Transverse colon (tissue), 4 donors: ENCODE data around the gene CSNK1G1. TPM values are rescaled to one million over a fixed set of nuclear protein-coding genes. Genes with fewer than 3 reads are reported as not detected.
"Not testable (repeated sequence)": the region's sequence is repeated elsewhere in the genome, so short reads cannot be mapped to it uniquely, and the experiment has no call there.

ENCODE experiments used
- DNase-seq: peaks from one replicate; pipeline ENCODE4 v3.0.0-alpha.2; 2019
- H3K27ac ChIP-seq, 4 donors: fragments of 200-600 bp; sonication (generic); 2 replicates each; pipeline ENCODE4 v1.5.1; 2016 to 2018; ENCODE audit warnings: inconsistent platforms in 4 of 4
- H3K27me3 ChIP-seq: fragments of 200-600 bp; sonication (generic); 2 replicates; pipeline ENCODE4 v1.5.1; 2017; ENCODE audit warnings: inconsistent platforms
- H3K36me3 ChIP-seq, 4 donors: fragments of 200-600 bp; sonication (generic); 2 replicates each; pipeline ENCODE4 v1.5.1; 2017 to 2019; ENCODE audit warnings: inconsistent platforms in 4 of 4
- H3K4me1 ChIP-seq, 4 donors: fragments of 200-600 bp; sonication (generic); 2 replicates each; pipeline ENCODE4 v1.5.1; 2017 to 2020; ENCODE audit warnings: inconsistent platforms in 4 of 4
- H3K4me3 ChIP-seq, 4 donors: fragments of 200-600 bp; sonication (generic); 1 replicate in 1 of 4; 2 replicates in 3 of 4; pipeline versions ENCODE4 v1.5.1 to v1.6.1; 2017 to 2019; ENCODE audit warnings: inconsistent platforms in 4 of 4
- H3K9me3 ChIP-seq, 2 donors: fragments of 200-600 bp; sonication (generic); 2 replicates each; pipeline ENCODE4 v1.5.1; 2017 to 2019; ENCODE audit warnings: inconsistent platforms in 2 of 2
- EP300 ChIP-seq: sonication (generic); formaldehyde crosslinking; IDR thresholded peaks from one replicate; pipeline ENCODE4 v1.6.1; 2017; ENCODE audit warnings: antibody characterized with exemption, low read depth
- POLR2A ChIP-seq: fragments of 450-650 bp; IDR thresholded peaks from one replicate; pipeline ENCODE4 v1.6.1; 2016; ENCODE audit warnings: antibody characterized with exemption, mild to moderate bottlenecking, moderate library complexity
- POLR2AphosphoS5 ChIP-seq, 3 donors: sonication (generic); formaldehyde crosslinking; IDR thresholded peaks; one replicate each; pipeline ENCODE4 v1.6.1; 2016; ENCODE audit warnings: antibody characterized with exemption in 3 of 3
- WGBS, 2 donors: methylation state at CpG; one replicate each; pipeline ENCODE4 v1.1.5; 2018; ENCODE audit warnings: low coverage in 1 of 2; 5-methylcytosine and 5-hydroxymethylcytosine counted together
- in situ Hi-C, 4 donors: fragments of 200-750 bp; cut with MboI; loops; one replicate each; pipeline versions ENCODE4 v1.15.0 to v1.15.1; 2017; ENCODE audit warnings: low sequenced_read_pairs in 3 of 4, low pct_ligation_motif_present in 1 of 4, low pct_unique_long_range_greater_than_20kb in 1 of 4
- intact Hi-C: fragments of 100-400 bp; cut with DNase I; formaldehyde crosslinking; loops from one replicate; pipeline ENCODE4 v1.15.1; 2023; ENCODE audit warnings: low total_unique reads
- total RNA-seq, 4 donors: library from RNA; depleted of rRNA; stranded (reverse); fragments of >200 nt; gene quantifications; one replicate each; pipeline ENCODE4 v1.1.0, GENCODE V29; 2016
- TF ChIP-seq, protein P1 (sequence below), 5 experiments: fragments of 200-600 bp in 3 of 5; fragments of 450-650 bp in 2 of 5; sonication (generic) in 3 of 5; IDR thresholded peaks; 1 replicate in 2 of 5; 2 replicates in 3 of 5; pipeline ENCODE4 v1.5.1; 2016 to 2017; ENCODE audit warnings: antibody characterized with exemption in 5 of 5, inconsistent platforms in 3 of 5, mild to moderate bottlenecking in 2 of 5, moderate library complexity in 1 of 5

CSNK1G1 gene
- total RNA-seq, 4 donors from 2014 or later: 6.2 to 34.4 (median 19.7) TPM

DNA sequence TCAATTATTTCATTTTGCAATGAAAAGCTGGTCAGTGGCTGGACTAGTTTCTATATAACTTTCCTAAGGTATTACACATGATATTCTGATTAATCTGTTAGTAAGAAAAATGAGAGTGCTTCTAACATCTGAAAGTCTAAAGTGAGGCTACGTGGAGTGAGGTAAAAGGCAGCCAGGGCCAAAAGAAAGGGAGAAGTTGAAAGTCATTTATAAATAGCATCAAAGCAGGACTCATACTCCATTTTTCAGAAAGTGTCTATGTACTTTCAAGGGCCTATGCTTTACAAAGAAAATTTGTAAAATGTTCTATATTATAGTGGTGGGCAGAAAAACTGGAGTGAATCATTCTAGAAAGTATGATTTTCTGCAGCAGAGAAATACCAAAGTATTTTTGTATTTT, 80.0 kb downstream of the CSNK1G1 start:
- Histone ChIP-seq H3K4me1 (peaks cover 0 to 10% (median 3%) of the 10 kb centered on the region in 4 donors), H3K36me3 (no peaks in the 10 kb centered on the region), H3K27ac (no peak overlapping the region), H3K4me3 (no peak overlapping the region), H3K9me3 (no peaks in the 10 kb centered on the region), H3K27me3 (no peaks in the 10 kb centered on the region)
- WGBS, 2 donors: 84 to 85% methylated on average over 1 of the region's 1 CpG
- intact Hi-C loops (no loop called here), in situ Hi-C loops (no loop called here)
- TF ChIP-seq EP300: no peak
- TF ChIP-seq, protein P1, sequence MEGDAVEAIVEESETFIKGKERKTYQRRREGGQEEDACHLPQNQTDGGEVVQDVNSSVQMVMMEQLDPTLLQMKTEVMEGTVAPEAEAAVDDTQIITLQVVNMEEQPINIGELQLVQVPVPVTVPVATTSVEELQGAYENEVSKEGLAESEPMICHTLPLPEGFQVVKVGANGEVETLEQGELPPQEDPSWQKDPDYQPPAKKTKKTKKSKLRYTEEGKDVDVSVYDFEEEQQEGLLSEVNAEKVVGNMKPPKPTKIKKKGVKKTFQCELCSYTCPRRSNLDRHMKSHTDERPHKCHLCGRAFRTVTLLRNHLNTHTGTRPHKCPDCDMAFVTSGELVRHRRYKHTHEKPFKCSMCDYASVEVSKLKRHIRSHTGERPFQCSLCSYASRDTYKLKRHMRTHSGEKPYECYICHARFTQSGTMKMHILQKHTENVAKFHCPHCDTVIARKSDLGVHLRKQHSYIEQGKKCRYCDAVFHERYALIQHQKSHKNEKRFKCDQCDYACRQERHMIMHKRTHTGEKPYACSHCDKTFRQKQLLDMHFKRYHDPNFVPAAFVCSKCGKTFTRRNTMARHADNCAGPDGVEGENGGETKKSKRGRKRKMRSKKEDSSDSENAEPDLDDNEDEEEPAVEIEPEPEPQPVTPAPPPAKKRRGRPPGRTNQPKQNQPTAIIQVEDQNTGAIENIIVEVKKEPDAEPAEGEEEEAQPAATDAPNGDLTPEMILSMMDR (IDR thresholded peaks at IDR 0.05): no peak
- no peak for TF ChIP-seq POLR2AphosphoS5 (IDR thresholded peaks at IDR 0.05)
- TF ChIP-seq POLR2A: no peak
- DNase-seq: no peak

DNA sequence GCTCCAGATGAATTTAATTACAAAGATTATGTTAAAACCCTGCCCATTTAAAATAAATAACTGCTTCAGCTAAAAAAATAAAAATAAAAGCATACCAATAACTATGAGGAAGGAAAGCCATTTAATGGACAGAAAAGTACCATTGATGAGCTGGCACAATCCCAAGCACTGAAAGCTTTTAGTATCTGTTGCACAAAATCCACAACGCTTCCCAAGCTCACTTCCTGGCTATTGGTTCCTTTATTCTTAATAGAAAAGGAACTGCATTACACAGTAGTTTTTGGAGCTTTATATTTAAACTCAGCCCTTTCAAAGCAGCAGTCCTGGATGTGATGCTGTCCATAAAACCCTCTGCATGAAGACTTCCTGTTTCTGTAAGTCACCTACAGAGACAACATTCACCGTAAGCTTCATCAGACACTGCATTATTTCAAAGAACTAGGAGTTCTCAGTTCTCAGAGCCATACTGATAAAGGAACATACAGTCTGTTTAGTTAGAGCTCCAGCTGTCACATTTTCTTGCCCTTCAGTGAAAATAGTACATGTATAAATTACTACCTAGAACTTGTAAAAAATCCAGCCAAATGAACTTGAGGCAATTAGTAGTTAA, 81.5 kb downstream of the CSNK1G1 start:
- Histone ChIP-seq H3K4me3 (no peak overlapping the region), H3K27ac (no peak overlapping the region), H3K4me1 (peaks cover 0 to 10% (median 3%) of the 10 kb centered on the region in 4 donors), H3K36me3 (no peaks in the 10 kb centered on the region), H3K9me3 (no peaks in the 10 kb centered on the region), H3K27me3 (no peaks in the 10 kb centered on the region)
- in situ Hi-C loops: no loop called here
- no peak for DNase-seq
- intact Hi-C loops: no loop called here
- TF ChIP-seq POLR2A (no peak), EP300 (no peak), POLR2AphosphoS5 (IDR thresholded peaks at IDR 0.05) (no peak)
- TF ChIP-seq, protein P1 (IDR thresholded peaks at IDR 0.05): no peak
- WGBS, 2 donors: 50 to 74% methylated on average over 2 of the region's 2 CpGs

DNA sequence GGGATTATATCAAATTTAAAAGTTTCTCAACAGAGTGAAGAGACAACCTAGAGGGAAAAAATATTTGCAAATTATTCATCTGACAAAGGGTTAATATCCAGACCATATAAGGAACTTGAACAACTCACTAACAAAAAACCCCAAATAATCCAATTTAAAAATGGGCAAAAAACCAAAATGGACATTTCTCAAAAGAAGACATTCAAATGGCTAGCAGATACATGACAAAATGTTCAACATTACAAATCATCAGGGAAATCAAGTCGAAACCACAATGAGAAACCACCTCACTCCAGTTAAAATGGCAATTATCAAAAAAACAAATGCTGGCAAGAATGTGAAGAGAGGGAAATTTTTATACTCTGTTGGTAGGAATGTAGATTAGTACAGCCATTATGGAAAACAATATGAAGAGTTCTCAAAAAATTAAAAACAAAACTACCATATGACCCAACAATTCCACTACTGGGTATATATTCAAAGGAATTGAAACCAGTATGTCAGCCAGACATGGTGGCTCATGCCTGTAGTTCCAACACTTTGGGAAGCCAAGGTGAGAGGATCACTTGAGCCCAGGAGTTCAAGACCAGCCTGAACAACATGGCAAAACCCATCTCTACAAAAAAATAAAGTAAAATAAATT, 88.5 kb downstream of the CSNK1G1 start:
- peaks cover 0 to 4% of the 10 kb centered on the region in 2 donors for H3K9me3 ChIP-seq
- H3K27me3 ChIP-seq: no peaks in the 10 kb centered on the region
- H3K4me1 ChIP-seq: peaks cover 0 to 5% (median 0%) of the 10 kb centered on the region in 4 donors
- H3K4me3 ChIP-seq: no peak overlapping the region
- WGBS, 2 donors: 94 to 100% methylated on average over 1 of the region's 1 CpG
- DNase-seq: no peak
- H3K36me3 ChIP-seq: no peaks in the 10 kb centered on the region
- in situ Hi-C loops: no loop called here
- intact Hi-C loops: no loop called here
- TF ChIP-seq POLR2AphosphoS5 (IDR thresholded peaks at IDR 0.05) (no peak), POLR2A (no peak), EP300 (no peak)
- TF ChIP-seq, protein P1 (IDR thresholded peaks at IDR 0.05): no peak
- H3K27ac ChIP-seq: no peak overlapping the region

DNA sequence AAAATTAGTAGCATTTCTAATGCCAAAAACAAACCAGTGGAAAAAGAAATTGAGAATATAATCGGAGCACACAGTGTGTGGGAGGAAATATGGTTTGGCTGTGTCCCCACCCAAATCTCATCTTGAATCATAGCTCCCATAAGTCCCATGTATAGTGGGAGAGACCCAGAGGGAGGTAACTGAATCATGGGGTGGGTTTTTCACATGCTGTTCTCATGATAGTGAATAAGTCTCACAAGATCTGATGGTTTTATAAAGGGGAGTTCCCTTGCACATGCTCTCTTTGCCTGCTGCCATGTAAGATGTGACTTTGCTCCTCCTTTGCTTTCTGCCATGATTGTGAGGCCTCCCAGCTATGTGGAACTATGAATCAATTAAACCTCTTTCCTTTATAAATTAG, 90.8 kb downstream of the CSNK1G1 start:
- H3K9me3 ChIP-seq, DNase-seq, H3K4me3 ChIP-seq, in situ Hi-C loops, H3K27ac ChIP-seq, intact Hi-C loops, H3K27me3 ChIP-seq, H3K36me3 ChIP-seq: not testable (repeated sequence)
- WGBS, 2 donors: 67 to 84% methylated on average over 1 of the region's 1 CpG
- H3K4me1 ChIP-seq: peaks cover 0 to 12% (median 0%) of the 10 kb centered on the region in 4 donors
